GM23338 (cell line): ENCODE results near the gene PANK1. TPM values are rescaled to one million over a fixed set of nuclear protein-coding genes. Genes with fewer than 3 reads are reported as not detected.

ENCODE experiments used
- ATAC-seq: fragments of 200-7000 bp; cut with Tn5 transposase; 3 replicates; pipeline ENCODE4 v1.9.1; 2020
- DNase-seq: peaks from one replicate; pipeline ENCODE4 v3.0.0-alpha.2; 2015; ENCODE audit warnings: low spot score
- H2AFZ ChIP-seq: fragments of 200-600 bp; sonication (generic); 2 replicates; pipeline ENCODE4 v1.8.0; 2016; ENCODE audit warnings: antibody characterized with exemption, mild to moderate bottlenecking, moderate library complexity
- H3F3A ChIP-seq: fragments of 200-600 bp; sonication (generic); replicated peaks from 2 replicates; pipeline ENCODE4 v1.8.0; 2017; ENCODE audit warnings: antibody characterized with exemption, mixed run types, low read depth
- H3K27ac ChIP-seq: fragments of 200-600 bp; sonication (generic); 2 replicates; pipeline ENCODE4 v1.6.1; 2016; ENCODE audit warnings: low read depth
- H3K27me3 ChIP-seq: fragments of 200-600 bp; sonication (generic); 2 replicates; pipeline ENCODE4 v1.8.0; 2016; ENCODE audit warnings: mild to moderate bottlenecking, mixed run types, moderate library complexity; ENCODE audit not compliant: insufficient read depth
- H3K36me3 ChIP-seq: fragments of 200-600 bp; sonication (generic); 2 replicates; pipeline ENCODE4 v1.8.0; 2016; ENCODE audit warnings: mild to moderate bottlenecking; ENCODE audit not compliant: insufficient read depth
- H3K4me1 ChIP-seq: fragments of 200-600 bp; sonication (generic); 2 replicates; pipeline ENCODE4 v1.8.0; 2016; ENCODE audit warnings: mild to moderate bottlenecking, moderate library complexity; ENCODE audit not compliant: insufficient read depth
- H3K4me2 ChIP-seq: fragments of 200-600 bp; sonication (generic); 2 replicates; pipeline ENCODE4 v1.7.1; 2017; ENCODE audit warnings: mixed run types
- H3K4me3 ChIP-seq: fragments of 200-600 bp; sonication (generic); 2 replicates; pipeline ENCODE4 v1.6.1; 2016; ENCODE audit warnings: mixed run types
- H3K79me2 ChIP-seq: fragments of 200-600 bp; sonication (generic); replicated peaks from 2 replicates; pipeline ENCODE4 v1.8.0; 2017; ENCODE audit warnings: mild to moderate bottlenecking; ENCODE audit not compliant: insufficient read depth
- H3K9me2 ChIP-seq: fragments of 200-600 bp; sonication (generic); 2 replicates; pipeline ENCODE4 v1.8.0; 2017; ENCODE audit not compliant: insufficient read depth
- H4K20me1 ChIP-seq: fragments of 200-600 bp; sonication (generic); replicated peaks from 2 replicates; pipeline ENCODE4 v1.8.0; 2017; ENCODE audit warnings: mild to moderate bottlenecking; ENCODE audit not compliant: insufficient read depth
- H3K27ac Mint-ChIP-seq: 2 replicates; pipeline ENCODE4 v1.8.0; 2020; ENCODE audit warnings: inconsistent platforms, mild to moderate bottlenecking, moderate library complexity, mixed read lengths
- H3K27me3 Mint-ChIP-seq: 3 replicates; pipeline ENCODE4 v1.8.0; 2022; ENCODE audit warnings: low read depth, mild to moderate bottlenecking, moderate library complexity, mixed read lengths, inconsistent platforms; ENCODE audit not compliant: insufficient read depth, poor library complexity
- H3K36me3 Mint-ChIP-seq: 3 replicates; pipeline ENCODE4 v1.8.0; 2021; ENCODE audit warnings: low read depth, mild to moderate bottlenecking, inconsistent platforms, moderate library complexity, mixed read lengths
- H3K4me1 Mint-ChIP-seq: 3 replicates; pipeline ENCODE4 v1.8.0; 2020; ENCODE audit warnings: mild to moderate bottlenecking, inconsistent platforms, mixed read lengths
- H3K4me3 Mint-ChIP-seq: 3 replicates; pipeline ENCODE4 v1.8.0; 2021; ENCODE audit warnings: moderate library complexity, mild to moderate bottlenecking, inconsistent platforms, mixed read lengths
- H3K9me3 Mint-ChIP-seq: 3 replicates; pipeline ENCODE4 v1.8.0; 2020; ENCODE audit warnings: moderate library complexity, mild to moderate bottlenecking, inconsistent platforms, mixed read lengths
- EZH2 ChIP-seq: fragments of 200-600 bp; sonication (generic); IDR thresholded peaks from one replicate; pipeline ENCODE4 v1.8.0; 2017; ENCODE audit warnings: antibody characterized with exemption, mild to moderate bottlenecking, low read depth; ENCODE audit not compliant: unreplicated experiment
- EZH2phosphoT487 ChIP-seq: fragments of 200-600 bp; sonication (generic); IDR thresholded peaks from one replicate; pipeline ENCODE4 v1.8.1; 2018; ENCODE audit warnings: antibody characterized with exemption; ENCODE audit not compliant: unreplicated experiment
- JUNB ChIP-seq: IDR thresholded peaks from one replicate; pipeline ENCODE4 v1.6.1; 2016; ENCODE audit warnings: antibody characterized with exemption; ENCODE audit not compliant: unreplicated experiment
- NANOG ChIP-seq: IDR thresholded peaks from 2 replicates; pipeline ENCODE4 v1.6.1; 2016; ENCODE audit warnings: antibody characterized with exemption, borderline replicate concordance
- POLR2AphosphoS5 ChIP-seq: IDR thresholded peaks from 2 replicates; pipeline ENCODE4 v1.6.1; 2016; ENCODE audit warnings: antibody characterized with exemption, low read depth
- STAT1 ChIP-seq: IDR thresholded peaks from one replicate; pipeline ENCODE4 v1.6.1; 2016; ENCODE audit warnings: antibody characterized with exemption; ENCODE audit not compliant: unreplicated experiment
- ZNF114 ChIP-seq: fragments of 250-450 bp; sonication (Bioruptor Pico); IDR thresholded peaks from 2 replicates; pipeline ENCODE4 v1.5.0; 2020; ENCODE audit warnings: mild to moderate bottlenecking, moderate library complexity
- ZNF331 ChIP-seq: fragments of 250-450 bp; sonication (Bioruptor Pico); IDR thresholded peaks from 2 replicates; pipeline ENCODE4 v1.5.0; 2020; ENCODE audit warnings: low read depth, mild to moderate bottlenecking, moderate library complexity
- polyA plus RNA-seq: library from polyadenylated mRNA; unstranded; fragments of >200 nt; fragmentation: Nextera tagmentation; extraction: Ambion mirVana; gene quantifications from 2 replicates; pipeline ENCODE4 v1.2.1, GENCODE V29; 2016
- total RNA-seq: library from RNA; depleted of rRNA; stranded (reverse); fragments of >200 nt; shearing (Covaris generic); gene quantifications from 2 replicates; pipeline ENCODE4 v1.2.3, GENCODE V29; 2014
- TF ChIP-seq, protein P1 (sequence below): IDR thresholded peaks from 2 replicates; pipeline ENCODE4 v1.6.1; 2016; ENCODE audit warnings: antibody characterized with exemption
- TF ChIP-seq, protein P2 (sequence below), 2 experiments: fragments of 200-600 bp in 1 of 2; sonication (generic) in 1 of 2; conservative IDR thresholded peaks; 2 replicates each; pipeline versions ENCODE4 v1.5.1 to v1.6.1; 2016 to 2017; ENCODE audit warnings: antibody characterized with exemption in 2 of 2, low read depth in 2 of 2, mild to moderate bottlenecking in 2 of 2, moderate library complexity in 1 of 2
- TF ChIP-seq, protein P3 (sequence below): IDR thresholded peaks from one replicate; pipeline ENCODE4 v1.6.1; 2018; ENCODE audit warnings: antibody characterized with exemption; ENCODE audit not compliant: unreplicated experiment

Gene PANK1
- total and polyA plus RNA-seq, 2 experiments from 2014 or later, result 15.2 to 44.7 TPM

DNA sequence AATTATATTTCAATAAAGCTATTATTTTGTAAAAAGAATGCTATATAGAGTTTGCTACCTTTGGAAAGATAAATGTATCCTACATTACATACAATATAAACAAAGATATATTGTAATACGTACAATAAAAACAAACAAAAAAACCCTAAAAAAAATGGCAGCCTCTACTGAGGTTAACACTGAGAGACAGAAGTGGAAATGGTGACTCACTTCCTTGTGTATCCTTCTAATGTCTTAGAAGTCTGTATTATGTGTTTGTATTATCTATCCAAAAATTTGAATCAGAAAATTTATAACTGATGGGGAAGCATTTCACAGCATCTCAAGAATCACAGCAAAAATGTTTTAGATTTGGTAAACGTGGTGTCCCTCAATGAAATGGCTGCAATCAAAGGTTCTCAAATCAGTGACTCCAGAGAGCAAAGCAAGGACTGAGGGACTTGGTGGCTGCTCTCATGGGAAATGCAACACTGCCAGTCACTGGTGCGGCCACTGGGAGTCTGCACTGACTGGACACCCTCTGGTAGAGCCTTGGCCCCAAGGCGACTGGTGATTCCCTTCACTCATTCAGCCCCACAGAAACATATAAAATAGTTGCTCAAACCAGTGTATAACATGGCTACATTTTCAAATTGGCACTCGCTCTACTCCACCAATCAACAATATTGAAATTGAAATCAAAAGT lies 53.8 kb downstream of the PANK1 start (continued):
- TF ChIP-seq, protein P1, sequence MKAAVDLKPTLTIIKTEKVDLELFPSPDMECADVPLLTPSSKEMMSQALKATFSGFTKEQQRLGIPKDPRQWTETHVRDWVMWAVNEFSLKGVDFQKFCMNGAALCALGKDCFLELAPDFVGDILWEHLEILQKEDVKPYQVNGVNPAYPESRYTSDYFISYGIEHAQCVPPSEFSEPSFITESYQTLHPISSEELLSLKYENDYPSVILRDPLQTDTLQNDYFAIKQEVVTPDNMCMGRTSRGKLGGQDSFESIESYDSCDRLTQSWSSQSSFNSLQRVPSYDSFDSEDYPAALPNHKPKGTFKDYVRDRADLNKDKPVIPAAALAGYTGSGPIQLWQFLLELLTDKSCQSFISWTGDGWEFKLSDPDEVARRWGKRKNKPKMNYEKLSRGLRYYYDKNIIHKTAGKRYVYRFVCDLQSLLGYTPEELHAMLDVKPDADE, result no peak
- no peak for TF ChIP-seq ZNF114 (CRISPR knock-in tag)
- no peak for TF ChIP-seq EZH2phosphoT487

DNA sequence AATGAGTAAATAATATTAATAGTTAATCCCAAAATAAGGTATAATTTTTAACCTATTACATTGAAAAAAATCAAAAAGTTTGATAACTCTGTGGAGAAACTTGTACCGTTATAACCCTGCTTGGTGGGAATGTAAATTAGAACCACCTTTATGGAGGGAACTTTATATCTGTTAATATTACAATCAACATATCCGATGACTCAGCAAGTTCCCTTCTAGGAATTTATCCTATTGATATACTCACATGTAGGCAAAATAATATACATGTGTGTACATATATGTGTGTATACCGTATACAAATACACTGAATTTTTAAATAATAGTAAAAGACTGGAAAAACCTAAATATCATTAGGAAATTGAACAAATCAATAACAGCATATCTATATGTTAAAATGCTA lies 54.7 kb downstream of the PANK1 start:
- no peak overlapping the region for H3K4me2 ChIP-seq
- ATAC-seq (no peak), DNase-seq (no peak)
- Mint-ChIP-seq H3K4me3 (no peak overlapping the region), H3K27ac (no peak overlapping the region), H3K9me3 (no peaks in the 10 kb centered on the region), H3K4me1 (no peaks in the 10 kb centered on the region), H3K36me3 (peaks cover 51% of the 10 kb centered on the region), H3K27me3 (no peaks in the 10 kb centered on the region)
- H3K4me1 ChIP-seq, result no peaks in the 10 kb centered on the region
- no peak overlapping the region for H2AFZ ChIP-seq
- TF ChIP-seq, protein P2, sequence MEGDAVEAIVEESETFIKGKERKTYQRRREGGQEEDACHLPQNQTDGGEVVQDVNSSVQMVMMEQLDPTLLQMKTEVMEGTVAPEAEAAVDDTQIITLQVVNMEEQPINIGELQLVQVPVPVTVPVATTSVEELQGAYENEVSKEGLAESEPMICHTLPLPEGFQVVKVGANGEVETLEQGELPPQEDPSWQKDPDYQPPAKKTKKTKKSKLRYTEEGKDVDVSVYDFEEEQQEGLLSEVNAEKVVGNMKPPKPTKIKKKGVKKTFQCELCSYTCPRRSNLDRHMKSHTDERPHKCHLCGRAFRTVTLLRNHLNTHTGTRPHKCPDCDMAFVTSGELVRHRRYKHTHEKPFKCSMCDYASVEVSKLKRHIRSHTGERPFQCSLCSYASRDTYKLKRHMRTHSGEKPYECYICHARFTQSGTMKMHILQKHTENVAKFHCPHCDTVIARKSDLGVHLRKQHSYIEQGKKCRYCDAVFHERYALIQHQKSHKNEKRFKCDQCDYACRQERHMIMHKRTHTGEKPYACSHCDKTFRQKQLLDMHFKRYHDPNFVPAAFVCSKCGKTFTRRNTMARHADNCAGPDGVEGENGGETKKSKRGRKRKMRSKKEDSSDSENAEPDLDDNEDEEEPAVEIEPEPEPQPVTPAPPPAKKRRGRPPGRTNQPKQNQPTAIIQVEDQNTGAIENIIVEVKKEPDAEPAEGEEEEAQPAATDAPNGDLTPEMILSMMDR (conservative IDR thresholded peaks at IDR 0.05; ENCODE audit: low read depth in 2 of 2), result no peak
- TF ChIP-seq, protein P1, result no peak
- TF ChIP-seq ZNF114 (CRISPR knock-in tag) (no peak), ZNF331 (CRISPR knock-in tag) (no peak), EZH2 (no peak), STAT1 (no peak)
- H3K79me2 ChIP-seq, result no peaks in the 10 kb centered on the region
- no peaks in the 10 kb centered on the region for H3K27me3 ChIP-seq
- no peaks in the 10 kb centered on the region for H3F3A ChIP-seq
- H3K9me2 ChIP-seq, result no peaks in the 10 kb centered on the region
- H3K36me3 ChIP-seq, result peaks cover 21% of the 10 kb centered on the region
- H4K20me1 ChIP-seq, result no peaks in the 10 kb centered on the region
- H3K4me3 ChIP-seq, result no peak overlapping the region
- H3K27ac ChIP-seq, result no peak overlapping the region

DNA sequence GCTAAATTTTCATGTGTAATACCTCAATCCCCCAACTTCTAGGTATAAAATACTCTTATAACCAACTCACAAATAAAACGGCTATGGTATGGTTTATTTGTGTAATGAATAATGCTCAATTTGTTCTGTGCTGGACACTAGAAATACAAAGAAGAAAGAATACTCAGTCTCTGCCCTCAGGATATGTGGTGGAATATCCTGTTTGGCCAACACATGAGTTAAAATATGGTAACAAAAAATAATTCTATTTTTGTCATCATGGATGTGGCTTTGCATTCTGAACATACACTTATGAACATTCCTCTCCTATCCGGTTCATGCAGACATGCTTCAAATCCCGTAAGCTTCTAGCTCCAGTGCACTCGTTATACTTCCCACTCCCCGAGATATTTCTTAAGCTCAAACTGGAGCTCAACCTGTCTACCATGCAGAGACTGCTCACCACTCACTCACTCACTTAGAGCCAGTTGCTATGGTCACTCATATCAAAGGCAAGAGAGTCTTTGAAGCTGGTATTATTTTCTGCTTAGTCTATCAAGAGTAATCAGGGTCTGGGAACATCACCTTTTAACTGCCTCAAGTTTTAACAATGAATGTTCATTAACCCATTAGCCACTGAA lies 55.8 kb downstream of the PANK1 start:
- Histone ChIP-seq H3K36me3 (peaks cover 21% of the 10 kb centered on the region), H3K79me2 (no peaks in the 10 kb centered on the region), H2AFZ (no peak overlapping the region), H3K4me1 (no peaks in the 10 kb centered on the region), H3K27ac (no peak overlapping the region), H3F3A (no peaks in the 10 kb centered on the region), H3K27me3 (no peaks in the 10 kb centered on the region), H4K20me1 (no peaks in the 10 kb centered on the region), H3K9me2 (no peaks in the 10 kb centered on the region), H3K4me3 (no peak overlapping the region), H3K4me2 (no peak overlapping the region)
- no peak overlapping the region for H3K4me3 Mint-ChIP-seq
- ATAC-seq (no peak), DNase-seq (no peak)
- peaks cover 50% of the 10 kb centered on the region for H3K36me3 Mint-ChIP-seq
- H3K4me1 Mint-ChIP-seq, result no peaks in the 10 kb centered on the region
- 0 out of 2 replicates have a peak overlapping the region, but pooled peaks have one; percentile 3 for H3K27ac Mint-ChIP-seq
- TF ChIP-seq, protein P1, result no peak
- TF ChIP-seq POLR2AphosphoS5 (no peak), NANOG (no peak), STAT1 (no peak), JUNB (no peak)
- TF ChIP-seq, protein P3, sequence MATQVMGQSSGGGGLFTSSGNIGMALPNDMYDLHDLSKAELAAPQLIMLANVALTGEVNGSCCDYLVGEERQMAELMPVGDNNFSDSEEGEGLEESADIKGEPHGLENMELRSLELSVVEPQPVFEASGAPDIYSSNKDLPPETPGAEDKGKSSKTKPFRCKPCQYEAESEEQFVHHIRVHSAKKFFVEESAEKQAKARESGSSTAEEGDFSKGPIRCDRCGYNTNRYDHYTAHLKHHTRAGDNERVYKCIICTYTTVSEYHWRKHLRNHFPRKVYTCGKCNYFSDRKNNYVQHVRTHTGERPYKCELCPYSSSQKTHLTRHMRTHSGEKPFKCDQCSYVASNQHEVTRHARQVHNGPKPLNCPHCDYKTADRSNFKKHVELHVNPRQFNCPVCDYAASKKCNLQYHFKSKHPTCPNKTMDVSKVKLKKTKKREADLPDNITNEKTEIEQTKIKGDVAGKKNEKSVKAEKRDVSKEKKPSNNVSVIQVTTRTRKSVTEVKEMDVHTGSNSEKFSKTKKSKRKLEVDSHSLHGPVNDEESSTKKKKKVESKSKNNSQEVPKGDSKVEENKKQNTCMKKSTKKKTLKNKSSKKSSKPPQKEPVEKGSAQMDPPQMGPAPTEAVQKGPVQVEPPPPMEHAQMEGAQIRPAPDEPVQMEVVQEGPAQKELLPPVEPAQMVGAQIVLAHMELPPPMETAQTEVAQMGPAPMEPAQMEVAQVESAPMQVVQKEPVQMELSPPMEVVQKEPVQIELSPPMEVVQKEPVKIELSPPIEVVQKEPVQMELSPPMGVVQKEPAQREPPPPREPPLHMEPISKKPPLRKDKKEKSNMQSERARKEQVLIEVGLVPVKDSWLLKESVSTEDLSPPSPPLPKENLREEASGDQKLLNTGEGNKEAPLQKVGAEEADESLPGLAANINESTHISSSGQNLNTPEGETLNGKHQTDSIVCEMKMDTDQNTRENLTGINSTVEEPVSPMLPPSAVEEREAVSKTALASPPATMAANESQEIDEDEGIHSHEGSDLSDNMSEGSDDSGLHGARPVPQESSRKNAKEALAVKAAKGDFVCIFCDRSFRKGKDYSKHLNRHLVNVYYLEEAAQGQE, result no peak
- H3K9me3 Mint-ChIP-seq, result no peaks in the 10 kb centered on the region
- no peaks in the 10 kb centered on the region for H3K27me3 Mint-ChIP-seq
